ENCODE results near the gene TMEM271.
A peak's percentile ranks its signal among the peaks of the same experiment; 100 is the strongest.
"Not testable (repeated sequence)": the region's sequence is repeated elsewhere in the genome, so short reads cannot be mapped to it uniquely, and the experiment has no call there.

Gene TMEM271

DNA sequence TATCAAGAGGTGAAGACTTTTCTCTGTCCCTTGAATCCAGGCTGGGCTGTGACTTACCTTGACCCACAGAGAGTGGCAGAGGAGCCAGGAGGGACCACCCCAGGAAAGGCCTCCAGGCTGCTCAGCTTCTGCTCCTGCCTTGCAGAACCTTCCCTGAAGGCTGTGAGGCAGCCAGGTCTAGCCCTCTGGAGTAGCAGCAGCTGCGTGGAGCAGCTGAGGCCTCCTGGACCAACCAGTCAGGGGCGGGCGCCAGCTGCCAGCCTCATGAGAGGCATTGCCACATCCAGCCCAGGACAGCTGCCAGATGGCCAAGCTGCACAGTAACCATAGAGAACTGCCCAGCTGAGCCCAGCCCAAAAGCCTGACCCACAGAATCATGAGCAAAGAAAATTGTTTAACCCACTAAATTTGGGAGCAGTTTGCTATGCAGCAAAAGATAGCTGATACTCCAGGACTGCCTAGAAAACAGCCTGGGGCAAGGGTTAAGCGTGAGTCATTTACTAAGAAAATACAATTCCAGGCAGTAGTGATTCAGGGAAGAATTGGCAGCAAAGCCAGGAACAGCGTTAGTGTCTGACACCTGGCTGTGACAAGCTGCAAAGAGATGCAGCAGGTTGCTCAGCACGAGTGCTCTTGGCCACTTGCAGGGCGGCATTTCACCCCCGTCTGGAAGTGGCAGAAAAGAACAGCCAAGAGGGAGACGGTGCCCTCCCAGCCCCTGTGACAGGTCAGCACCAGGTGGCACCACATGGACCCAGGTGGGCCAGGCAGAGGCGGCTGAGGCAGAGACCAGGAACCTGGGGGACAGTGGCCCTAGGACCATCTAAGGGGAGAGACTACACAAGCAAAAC lies 34.5 kb upstream of the TMEM271 start:
- DNase-seq: peak in 2 of 56 donors; percentile 19 to 40

DNA sequence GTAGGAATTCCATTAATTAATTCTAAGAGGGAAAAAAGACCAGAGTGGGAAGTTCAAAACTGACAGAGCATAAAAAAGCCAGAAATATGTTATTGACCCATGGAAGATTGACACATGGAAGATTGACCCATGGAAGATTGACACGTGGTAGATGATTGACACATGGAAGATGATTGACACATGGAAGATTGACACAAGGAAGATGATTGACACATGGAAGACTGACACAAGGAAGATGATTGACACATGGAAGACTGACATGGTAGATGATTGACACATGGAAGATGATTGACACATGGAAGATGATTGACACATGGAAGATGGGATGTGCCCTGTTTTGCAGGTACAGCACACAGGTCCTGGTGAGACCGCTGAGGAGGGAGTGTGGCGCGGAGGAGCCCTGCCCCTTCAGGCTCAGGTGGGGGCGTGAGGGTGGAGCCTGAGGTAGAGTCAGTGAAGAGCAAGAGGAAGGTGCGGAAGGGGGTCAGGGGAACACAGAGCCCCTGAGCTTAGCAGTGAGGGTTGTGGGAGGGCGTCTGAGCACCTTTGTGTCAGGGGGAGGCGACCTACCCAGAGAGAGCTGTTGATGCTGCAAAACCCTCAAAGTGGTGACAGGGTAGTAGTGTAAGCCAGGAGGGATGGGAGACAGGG lies 33.4 kb upstream of the TMEM271 start:
- no peak for DNase-seq

DNA sequence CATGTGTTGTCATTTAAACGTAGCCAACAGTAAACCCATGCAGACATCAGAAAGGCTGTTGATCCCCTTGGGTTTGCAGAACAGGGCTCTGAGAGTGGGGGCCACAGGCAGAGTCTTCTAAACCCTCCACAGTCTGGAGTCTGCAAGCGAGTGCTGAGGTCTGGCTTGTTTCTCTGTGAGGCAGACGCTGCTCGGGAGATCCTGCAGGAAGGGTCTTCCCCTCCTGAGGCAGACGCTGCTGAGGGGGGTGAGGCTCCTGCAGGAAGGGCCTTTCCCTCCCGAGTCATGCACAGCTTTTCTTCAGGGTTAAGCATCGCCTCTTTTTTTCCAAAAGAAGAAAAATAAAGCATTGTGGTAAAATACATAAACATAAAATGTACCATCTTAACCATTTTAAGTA lies 32.1 kb upstream of the TMEM271 start:
- DNase-seq: no peak

DNA sequence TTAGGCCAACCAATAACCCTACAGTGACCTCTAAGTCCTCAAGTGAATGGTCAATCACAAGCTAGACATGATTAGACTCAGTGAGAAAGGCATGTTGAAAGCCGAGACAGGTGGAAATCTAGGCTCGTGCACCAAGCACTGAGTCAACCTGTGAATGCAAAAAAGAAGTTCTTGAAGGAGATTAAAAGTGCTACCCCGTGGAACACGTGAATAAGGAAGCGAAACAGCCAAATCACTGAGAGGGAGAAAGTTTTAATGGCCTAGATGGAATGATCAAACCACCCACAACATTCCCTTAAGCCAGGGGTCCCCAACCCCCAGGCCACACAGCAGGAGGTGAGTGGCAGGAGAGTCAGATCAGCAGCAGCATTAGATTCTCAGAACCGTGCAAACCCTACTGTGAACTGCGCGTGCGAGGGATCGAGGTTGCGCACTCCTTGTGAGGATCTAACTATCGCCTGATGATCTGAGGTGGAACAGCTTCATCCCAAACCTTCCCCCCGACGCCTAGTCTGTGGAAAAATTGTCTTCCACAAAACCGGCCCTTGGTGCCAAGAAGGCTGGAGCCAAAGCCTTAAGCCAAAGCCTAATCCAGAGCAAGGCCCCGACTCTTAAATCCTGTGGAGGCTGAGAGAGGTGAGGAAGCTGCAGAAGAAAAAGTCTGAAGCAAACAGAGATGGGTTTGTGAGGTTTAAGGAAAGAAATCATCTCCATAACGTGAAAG lies 29.8 kb upstream of the TMEM271 start:
- no peak for DNase-seq

DNA sequence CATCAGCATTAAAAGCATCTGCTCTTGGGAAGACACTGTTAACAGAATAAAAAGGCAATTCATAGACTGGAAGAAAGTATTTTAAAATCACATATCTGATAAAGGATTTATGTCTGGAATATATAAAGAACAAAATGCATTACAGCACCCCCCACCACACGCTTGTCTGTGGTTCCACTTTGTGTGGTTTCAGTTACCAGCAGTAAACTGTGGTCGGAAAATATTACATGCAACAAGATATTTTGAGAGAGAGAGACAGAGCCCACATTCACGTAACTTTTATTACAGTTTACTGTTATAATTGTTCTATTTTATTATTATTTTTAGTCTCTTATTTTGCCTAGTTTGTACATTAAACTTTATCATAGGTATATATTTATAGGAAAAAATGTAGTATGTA lies 28.0 kb upstream of the TMEM271 start:
- DNase-seq: no peak

DNA sequence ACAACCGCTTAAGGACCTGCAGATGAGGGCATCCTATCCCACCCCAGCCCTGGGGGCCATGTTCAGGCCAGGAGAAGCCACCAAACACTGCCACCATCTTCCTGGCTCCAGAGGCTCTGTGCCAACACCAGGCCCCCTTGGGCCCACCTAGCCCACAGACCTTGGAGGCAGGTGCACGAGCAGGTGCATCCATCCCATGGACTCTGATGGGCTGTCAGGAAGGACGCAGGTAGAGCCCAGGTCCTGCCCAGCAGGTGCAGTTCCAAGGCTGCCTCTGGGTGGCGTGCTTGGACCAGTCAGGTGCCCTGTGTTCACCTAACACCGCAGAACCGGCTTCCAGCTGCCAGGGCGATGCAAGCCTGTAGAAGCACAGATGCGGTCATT lies 26.5 kb upstream of the TMEM271 start:
- peak in 24 of 56 donors; percentile 11 to 63 (median 32) for DNase-seq

DNA sequence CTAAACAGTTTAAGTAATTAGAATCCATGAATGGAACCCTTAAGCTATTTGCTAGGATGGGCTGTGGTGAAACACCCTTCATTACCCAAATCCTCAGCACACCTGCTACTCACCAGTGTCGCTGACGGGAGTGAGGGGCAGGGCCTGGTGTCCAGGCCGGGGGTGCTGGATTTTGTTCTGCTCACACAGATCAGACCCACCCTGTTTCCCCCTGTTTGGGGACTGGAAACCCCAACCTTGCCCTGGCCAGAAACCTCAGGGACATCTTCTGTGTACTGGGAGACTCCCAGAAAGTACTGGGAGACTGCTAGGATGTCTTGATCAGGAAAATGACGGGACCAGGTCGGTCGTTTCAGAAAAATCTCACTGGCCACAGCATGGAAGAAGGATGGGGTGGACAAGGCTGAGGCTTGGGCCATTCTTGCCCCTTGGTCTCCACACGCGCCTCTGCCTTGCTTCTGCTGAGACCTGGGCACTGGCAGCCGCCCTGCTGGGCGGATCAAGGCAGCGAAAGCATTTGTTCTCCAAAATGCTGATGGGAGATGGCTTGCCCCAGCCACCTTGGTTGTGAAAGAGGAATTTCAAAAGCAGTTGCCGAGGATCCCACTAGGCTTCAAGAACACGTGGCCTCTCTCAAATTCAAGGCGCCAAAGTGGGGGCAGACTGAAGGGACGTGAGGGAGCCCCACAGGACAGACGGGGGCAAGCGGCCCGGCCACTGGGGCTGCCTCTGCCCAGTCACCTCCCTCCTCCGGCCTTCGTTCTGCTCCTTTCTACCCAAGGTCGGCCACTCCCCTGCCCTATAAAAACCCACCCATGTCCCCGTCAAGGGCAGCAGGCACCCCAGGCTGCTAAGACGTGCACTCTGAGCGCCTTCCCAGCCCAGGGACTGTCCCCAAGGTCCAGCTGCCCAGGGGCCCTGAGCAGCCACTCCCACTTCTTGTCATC lies 25.8 kb upstream of the TMEM271 start:
- DNase-seq: no peak

DNA sequence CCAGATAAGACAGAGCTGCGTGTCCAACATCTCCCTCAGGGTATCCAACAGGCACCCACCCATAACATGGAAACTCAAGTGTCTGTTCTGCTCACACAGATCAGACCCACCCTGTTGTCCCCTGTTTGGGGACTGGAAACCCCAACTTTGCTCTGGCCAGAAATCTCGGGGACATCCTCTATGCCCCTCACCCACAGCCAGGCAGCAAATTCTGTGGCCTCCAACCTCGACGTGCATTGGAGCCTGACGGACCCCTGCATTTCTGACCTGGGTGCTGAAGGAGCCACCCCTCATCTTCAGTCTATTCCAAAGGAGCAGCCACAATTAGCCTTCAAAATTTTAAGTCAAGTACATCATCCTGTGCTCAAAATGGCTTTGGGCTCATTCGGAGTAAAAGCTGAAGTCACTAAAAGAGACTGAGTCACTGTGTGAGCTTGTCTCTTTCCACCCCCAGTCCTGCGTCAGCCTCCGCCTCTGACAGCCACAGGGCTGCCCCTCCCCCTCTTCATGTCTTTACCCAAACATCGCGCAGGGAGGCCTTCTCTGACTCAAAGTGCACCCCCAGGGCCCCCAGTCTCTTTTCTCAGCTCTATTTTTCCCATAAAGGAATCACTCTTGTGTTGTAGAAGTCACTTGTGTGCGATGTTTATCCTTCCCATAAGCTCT lies 24.9 kb upstream of the TMEM271 start:
- peak in 30 of 56 donors; percentile 15 to 85 (median 50) for DNase-seq

DNA sequence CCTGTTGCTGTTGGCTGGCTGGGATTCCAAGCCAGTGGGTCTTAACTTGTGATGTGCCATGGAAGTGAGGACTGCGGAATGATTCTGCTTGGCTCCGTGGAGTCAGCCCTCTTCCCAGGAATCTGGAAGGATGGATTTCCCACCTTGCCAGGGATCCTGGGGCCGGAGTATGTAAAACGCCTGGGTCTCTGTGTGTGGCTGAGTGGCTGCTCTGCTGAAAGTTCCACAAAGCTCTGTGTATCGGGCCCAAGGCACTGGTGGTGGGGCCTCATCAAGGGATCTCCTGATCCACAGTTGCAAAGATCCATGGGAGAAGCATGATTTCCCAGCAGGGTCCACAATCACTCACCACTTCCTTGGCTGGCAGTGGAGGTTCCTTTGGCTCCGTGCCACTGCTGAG lies 24.1 kb upstream of the TMEM271 start:
- no peak for DNase-seq

DNA sequence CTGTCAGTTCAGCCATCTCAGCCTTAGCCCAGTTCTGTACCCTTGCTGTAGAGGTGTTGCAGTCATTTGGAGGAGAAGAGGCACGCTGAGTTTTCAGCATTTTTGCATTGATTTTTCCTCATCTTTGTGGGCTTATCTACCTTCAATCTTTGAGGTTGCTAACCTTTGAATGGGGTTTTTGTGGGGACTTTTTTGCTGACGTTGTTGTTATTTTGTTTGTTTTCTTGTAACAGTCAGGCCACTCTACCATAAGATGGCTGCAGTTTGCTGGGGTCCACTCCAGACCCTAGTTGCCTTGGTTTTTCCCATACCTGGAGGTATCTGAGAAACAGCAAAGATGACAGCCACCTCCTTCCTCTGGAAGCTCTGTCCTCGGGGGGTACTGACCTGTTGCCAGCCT lies 22.8 kb upstream of the TMEM271 start:
- DNase-seq: no peak

DNA sequence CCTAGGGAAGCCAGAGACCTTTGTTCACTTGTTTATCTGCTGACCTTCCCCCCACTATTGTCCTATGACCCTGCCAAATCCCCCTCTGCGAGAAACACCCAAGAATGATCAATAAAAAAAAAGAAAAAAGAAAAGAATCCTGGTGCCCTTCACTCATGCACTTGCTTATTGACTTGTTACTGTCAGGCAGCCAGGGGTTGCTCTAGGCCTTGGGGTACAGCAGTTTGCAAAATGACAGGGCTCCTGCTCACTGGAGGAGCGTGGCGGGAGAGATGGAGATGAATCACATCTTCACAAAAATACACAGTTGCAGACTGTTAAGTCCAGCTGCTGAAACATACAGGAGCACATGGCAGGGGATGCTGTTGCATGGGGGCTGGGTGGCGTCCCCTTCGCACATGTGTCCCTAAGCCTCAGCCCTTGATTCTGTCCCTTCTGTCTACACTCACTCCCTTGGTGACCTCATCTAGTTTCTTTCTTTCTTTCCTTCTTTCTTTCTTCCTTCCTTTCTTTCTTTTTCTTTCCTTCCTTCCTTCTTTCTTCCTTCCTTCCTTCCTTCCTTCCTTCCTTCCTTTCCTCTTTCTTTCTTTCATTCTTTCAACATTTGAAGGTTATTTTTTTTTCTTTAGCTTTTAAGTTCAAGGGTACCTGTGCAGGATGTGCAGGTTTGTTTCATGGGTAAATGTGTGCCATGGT lies 16.9 kb upstream of the TMEM271 start:
- no peak for DNase-seq

DNA sequence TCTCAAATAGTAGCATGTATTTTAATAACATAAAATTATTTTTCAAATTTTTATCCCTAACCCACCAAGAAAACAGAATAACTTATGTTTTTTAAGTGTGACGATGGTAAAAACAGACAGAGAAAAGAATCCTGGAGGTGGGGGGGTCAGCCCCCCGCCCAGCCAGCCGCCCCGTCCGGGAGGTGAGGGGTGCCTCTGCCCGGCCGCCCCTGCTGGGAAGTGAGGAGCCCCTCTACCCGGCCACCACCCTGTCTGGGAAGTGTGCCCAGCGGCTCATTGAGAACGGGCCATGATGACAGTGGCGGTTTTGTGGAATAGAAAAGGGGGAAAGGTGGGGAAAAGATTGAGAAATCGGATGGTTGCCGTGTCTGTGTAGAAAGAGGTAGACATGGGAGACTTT lies 16.1 kb upstream of the TMEM271 start:
- DNase-seq: not testable (repeated sequence)

DNA sequence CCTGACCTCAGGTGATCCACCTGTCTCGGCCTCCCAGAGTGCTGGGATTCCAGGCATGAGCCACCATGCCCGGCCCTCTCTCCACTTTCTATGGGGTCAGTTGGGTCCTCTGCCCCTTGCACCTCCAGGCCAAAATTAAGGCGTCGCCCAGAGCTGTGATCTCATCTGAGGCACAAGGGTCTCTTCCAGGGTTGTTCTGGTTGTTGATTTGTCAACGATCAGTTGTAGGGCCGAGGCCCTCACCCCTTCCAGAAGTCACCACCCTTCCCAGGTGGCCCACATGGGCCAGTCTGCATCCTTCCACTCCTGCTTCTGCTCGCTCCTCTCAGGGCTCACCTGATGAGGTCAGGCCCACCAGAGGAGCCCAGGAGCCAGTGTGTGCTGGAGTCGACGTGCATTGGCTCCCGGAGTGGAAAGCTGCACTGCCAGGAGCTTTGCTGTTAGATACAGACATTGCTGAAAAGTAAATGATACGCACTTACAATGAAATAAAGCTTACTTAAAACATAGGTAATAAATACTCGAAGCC lies 14.3 kb upstream of the TMEM271 start:
- no peak for DNase-seq

DNA sequence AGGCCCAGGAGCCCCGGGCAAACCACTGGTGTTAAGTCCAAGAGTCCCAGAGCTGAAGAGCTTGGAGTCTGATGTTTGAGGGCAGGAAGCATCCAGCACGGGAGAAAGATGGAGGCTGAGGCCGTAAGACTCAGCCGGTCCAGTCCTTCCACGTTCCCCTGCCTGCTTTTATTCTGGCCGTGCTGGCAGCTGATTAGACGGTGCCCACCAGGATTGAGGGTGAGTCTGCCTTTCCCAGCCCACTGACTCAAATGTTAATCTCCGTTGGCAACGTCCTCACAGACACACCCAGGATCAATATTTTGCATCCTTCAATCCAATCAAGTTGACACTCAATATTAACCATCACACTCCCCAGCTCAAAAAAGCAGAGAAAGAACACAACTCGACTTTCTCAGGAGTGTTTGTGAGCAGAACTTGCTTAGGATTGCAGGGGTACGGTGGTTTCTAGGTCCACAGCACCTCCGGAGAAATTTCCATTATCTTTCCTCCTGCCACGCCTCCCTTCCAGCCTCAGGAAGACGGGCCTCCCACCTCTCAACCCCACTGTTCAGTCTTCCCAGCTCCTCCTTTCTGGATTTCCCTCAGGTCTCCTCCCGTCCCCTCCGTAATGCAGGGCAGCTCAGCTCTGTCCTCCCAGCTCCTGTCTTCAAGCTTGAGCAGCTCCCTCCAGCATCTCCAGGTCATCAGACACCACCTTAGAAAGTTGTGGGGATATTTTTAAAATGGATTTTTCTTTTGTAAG lies 13.3 kb upstream of the TMEM271 start:
- no peak for DNase-seq

DNA sequence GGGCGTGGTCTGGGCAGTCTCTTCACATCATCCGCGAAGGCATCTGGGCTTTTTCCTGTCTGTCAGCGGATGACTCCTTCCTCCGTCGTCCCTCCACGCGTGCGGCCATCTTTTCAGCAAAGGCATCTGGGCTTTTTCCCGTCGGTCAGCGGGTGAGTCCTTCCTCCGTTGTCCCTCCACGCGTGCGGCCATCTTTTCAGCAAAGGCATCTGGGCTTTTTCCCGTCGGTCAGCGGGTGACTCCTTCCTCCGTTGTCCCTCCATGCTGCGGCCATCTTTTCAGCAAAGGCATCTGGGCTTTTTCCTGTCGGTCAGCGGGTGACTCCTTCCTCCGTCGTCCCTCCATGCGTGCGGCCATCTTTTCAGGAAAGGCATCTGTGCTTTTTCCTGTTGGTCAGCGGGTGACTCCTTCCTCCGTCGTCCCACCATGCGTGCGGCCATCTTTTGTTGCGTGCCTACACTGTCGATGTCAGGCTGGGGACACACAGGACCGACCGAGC lies 12.3 kb upstream of the TMEM271 start:
- no peak for DNase-seq

DNA sequence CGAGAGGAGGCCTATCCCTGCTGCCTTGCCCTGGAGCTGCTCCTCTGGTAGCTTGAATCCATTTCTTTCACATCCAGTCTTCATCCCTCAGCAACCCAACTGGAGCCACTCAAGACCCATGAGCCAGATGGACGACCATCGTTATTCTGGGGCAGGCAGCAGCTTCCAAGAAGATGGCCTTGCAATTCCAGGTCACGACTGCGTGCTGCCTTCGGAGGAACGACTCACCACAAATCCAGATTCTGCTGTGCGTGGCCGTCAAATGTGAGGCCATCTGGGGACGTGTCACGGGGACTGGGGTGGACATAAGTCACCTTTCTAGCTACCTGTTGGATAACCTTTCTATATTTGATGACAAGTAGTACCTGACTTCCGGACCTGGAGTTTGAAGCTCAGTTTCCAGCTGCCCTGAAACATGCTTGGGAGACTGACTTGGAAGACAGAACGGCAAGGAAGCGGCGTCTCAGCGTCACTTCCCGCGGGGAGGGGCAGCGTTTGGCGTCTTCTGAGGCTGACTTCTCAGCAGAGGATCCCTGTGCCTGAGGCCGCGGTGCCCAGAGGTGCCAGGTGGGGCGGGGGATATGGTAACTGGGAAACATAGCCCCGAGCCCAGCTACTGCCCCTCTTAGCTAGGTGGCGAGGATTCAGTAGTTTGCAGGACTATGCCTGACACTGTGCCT lies 11.7 kb upstream of the TMEM271 start:
- DNase-seq: no peak

DNA sequence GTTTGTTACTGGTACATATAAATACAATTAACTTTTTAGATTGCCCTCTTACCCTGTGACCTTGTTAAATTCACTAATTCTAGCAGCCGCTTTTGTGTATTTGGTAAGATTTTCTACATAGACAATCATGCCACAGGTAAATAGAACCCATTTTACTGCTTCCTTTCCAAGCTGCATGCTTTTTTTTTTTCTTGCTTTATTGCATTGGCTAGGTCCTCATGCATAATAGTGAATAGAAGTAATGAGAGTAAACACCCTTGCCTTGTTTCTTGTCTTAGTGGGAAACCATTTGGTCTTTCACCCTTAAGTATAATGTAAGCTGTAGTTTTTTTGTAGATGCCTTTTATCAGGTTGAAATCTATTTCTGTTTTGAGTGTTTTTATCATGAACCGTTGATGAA lies 7.7 kb upstream of the TMEM271 start:
- DNase-seq: no peak

DNA sequence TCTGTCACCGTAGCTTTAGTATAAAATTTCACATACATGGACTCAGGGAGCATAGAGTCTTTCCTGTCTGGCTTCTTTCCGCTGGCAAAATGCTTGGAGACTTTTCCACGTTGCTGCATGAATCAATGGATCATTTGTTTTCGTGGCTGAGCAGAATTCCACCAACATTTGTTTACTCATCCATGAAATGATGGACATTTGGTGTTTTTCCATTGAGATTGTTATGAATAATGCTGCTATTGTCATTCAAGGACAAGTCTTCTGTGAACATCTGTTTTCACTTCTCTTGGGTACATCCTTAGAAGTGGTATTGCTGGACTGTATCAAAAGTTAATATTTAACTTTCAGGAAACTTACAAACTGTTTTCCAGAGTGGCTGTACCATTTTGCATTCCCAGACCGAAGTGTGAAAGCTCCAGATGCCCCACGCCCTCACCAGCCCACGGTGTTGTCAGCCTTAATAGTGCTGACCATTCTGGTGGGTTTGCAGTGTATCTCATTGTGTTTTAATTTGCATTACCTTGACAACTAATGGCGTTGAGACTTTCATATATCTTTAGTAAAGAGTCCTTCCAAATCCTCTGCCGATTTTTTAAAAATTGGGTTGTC lies 5.8 kb upstream of the TMEM271 start:
- no peak for DNase-seq
